ENCODE data around the gene GCK.

DNA sequence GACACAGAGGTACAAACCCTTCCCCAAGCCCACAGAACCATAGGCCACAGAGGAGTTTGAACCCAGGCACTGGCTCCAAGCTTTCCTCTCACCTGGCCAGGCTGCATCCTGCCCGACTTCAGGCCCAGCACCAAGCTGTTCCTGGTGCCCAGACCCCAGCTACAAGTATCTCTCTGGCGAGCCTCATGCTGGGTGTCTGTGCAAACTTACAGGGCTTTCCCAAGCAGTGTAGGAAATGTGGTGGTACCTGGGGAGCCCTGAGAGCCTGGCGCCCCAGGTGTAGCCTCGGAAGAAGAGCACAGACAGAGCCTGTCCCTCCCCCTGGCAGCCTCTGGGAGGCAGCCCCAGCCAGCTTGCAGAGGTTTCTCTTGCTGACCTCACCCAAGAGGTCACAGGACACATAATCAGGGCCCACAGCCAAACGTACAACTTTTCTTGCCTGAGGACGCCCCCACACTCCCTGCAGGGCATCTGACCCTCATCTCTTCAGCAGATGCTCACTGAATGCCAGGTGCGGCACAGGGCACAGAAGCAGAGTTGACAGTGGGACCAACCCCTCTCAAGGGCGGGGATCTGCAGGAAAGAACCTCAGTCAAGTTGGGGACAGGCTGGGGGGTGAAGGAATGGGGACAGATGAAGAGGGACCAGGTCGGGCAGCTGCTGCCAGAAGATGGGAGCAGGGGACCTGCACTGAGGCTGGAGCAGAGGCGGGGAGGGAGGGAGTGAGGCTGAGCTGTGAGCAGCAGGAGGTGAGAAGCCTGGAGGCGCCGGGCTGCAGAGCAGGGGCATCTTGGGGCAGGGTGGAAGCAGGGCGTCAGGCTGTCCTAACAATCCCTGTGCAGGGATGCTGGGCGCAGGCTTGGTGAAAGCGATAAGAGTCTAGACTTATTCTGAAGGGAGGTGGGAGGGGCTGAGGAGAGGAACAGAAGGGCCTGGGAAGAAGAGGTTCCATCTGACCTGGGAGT is 31.8 kb downstream of the GCK start:
- TF ChIP-seq, protein P1, sequence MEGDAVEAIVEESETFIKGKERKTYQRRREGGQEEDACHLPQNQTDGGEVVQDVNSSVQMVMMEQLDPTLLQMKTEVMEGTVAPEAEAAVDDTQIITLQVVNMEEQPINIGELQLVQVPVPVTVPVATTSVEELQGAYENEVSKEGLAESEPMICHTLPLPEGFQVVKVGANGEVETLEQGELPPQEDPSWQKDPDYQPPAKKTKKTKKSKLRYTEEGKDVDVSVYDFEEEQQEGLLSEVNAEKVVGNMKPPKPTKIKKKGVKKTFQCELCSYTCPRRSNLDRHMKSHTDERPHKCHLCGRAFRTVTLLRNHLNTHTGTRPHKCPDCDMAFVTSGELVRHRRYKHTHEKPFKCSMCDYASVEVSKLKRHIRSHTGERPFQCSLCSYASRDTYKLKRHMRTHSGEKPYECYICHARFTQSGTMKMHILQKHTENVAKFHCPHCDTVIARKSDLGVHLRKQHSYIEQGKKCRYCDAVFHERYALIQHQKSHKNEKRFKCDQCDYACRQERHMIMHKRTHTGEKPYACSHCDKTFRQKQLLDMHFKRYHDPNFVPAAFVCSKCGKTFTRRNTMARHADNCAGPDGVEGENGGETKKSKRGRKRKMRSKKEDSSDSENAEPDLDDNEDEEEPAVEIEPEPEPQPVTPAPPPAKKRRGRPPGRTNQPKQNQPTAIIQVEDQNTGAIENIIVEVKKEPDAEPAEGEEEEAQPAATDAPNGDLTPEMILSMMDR (conservative IDR thresholded peaks at IDR 0.05; ENCODE audit: low read length): no peak
- no peak for TF ChIP-seq EZH2phosphoT487 (IDR thresholded peaks at IDR 0.05; ENCODE audit: borderline replicate concordance, low read depth, low read length)

Measured in OCI-LY7 (cell line).